HG02884 (cell line): ENCODE data around the gene ATN1.

Experiments
- ATAC-seq: cut with Tn5 transposase; IDR thresholded peaks from one replicate; pipeline ENCODE4 v1.9.1; 2021; ENCODE audit warnings: mild to moderate bottlenecking, moderate library complexity; ENCODE audit not compliant: unreplicated experiment

The ATN1 gene

DNA sequence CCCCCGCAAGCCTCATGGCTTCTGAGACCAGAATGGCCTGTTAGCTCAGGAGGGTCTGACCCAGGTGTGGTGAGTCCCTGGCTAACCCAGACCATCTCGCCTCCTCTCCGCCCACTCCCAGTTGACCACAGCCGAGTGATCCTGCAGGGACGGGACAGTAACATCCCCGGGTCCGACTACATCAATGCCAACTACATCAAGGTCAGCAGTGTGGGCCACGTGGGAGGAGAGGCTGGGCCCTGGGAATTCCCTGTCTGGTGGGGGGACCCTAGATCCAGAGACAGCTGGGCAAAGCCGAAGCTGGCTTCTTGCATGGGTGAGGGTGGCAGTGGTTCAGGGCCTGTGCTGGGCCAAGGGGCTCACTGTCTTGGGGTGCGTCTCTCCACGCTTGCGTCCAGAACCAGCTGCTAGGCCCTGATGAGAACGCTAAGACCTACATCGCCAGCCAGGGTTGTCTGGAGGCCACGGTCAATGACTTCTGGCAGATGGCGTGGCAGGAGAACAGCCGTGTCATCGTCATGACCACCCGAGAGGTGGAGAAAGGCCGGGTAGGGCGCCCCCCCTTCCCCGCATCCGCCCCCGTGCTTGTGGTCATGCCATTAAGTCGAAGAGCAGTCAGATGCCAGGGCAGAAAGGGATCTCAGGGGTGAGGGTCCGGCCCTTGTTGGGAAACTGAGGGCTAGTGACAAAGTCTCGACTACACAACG lies 28.4 kb downstream of the ATN1 start:
- ATAC-seq, result no peak

DNA sequence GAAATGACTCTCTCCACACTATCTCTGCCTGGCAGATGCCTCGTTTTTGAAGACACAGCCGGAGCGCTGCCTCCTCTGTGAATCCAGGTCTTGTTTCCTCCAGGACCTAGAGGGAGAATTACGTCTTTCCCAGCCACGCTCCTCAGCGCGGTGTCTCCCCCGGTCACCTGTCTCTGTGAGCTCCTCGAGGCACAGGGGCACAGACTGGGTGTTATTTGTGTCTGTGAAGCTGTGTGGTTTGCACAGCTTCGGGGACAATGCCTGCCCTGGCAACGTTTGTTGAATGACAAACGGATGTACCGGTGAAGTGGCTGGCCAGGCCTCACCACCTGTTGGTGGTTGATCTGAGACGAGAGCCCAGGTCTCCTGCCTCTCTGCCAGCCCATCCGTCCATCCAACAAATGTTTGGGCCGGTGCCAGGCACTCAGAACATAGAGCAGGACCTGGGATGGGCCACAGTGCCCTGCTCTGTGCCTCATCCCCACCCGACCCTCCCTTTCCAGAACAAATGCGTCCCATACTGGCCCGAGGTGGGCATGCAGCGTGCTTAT lies 29.5 kb downstream of the ATN1 start:
- no peak for ATAC-seq

DNA sequence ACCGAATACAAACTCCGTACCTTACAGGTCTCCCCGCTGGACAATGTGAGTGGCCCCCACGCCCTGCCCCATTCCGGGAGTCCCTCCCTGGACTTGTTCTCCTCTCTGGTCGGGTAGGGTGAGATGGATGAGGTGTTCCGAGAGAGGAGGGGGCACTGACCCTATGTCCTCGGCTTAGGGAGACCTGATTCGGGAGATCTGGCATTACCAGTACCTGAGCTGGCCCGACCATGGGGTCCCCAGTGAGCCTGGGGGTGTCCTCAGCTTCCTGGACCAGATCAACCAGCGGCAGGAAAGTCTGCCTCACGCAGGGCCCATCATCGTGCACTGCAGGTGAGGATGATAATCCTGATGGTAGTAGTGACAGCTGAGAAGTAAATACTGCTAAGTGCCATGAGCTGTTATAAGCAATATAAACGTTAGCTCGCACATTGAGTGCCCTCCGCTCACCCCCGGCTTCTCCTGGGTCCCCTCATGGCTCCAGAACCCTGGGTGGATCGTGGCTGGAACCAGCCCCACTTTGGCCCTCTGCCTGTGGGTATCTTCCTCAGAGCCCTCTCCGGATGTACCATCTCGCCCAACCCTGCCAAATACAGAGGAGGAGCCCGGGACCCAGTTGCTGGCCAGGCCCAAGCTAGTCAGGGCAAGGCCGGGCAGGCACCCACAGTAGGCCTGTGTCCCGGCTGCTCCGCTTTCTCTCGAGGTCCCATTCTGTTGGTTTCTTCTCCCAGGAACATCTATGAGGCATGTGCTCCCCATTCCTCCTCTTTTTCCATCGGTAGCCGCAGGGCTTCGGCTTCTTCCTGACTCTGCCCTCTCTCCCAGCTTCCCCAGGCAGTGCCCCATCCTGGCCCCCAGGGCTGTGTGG lies 30.2 kb downstream of the ATN1 start:
- no peak for ATAC-seq

DNA sequence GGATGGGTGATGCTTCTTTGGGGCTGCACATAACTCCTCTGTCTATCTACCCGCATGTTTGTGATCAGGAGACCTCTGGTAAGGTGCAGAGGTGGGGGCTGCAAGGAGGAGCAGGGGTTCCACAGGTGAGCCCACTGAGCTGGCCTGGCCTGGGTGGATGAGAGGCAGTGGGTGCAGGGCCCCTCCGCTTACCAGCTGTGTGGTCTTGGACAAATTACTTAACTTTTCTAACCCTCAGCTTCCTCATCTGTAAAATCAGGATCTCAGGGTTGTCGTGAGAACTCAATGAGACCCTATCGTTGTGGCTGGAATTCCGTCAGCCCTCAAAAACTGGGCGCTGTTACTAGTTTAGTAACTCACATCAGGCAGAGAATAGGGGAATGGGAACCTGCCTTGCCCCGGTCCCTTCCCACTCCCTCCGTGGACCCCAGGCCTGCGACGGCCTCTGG lies 30.9 kb downstream of the ATN1 start:
- ATAC-seq, result no peak

DNA sequence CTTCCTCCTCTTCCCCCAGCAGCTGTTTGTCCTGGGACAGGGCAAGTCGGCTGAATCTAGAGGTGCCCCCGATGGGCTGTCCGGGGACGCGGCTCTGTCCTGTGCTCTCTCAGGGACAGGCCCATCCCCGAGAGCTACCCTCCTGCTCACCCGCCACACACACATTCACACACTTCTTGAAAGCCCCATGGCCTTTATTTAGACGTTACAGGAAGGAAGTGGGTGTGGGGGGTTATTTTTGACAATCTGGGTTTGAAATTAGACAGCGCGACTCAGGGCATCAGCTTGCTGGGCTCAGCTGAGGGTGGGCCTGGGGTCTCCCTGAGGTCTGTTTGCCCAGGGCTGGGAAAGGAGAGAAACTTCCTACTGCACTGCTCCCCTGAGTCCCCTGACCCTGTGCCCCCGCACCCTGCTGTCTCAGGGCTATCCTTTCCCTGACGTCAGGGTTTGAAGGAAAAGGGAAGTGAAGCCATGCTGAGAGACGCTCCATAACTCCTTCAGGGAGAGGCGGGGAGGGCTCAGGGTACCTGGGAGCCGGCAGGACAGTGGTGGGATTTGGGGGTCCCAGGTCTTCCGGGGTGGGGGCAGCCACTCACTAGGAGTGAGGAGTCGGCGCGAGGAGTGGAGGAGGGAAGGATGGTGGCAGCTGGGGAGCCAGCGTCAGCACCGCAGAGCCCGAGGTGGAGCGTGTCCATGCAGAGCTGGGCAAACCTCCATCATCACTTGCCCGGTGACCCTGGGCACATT lies 31.5 kb downstream of the ATN1 start:
- ATAC-seq, result peak; percentile 51

DNA sequence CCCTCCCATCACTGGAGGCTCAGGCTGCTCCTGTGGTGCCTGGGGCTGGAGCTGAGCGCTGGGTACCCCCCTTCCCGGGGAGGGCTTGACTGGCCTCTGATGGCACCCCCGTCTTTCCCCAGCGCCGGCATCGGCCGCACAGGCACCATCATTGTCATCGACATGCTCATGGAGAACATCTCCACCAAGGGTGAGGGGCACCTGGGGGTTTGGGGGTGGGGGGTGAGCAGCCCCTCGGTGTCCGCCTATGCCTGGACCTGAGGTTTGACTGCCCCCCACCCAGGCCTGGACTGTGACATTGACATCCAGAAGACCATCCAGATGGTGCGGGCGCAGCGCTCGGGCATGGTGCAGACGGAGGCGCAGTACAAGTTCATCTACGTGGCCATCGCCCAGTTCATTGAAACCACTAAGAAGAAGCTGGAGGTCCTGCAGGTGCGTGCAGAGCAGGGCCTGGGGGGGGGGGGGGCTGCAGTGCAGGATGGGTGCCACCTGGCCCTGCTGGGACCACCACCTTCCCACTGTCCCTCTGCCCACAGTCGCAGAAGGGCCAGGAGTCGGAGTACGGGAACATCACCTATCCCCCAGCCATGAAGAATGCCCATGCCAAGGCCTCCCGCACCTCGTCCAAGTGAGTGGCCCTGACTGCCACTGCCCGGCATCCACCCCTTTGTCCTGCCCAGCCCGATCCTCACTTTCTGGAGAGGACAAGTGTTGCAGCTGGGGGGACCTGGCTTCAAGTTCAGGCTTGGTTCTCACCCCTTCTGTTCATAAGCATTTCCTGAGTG lies 32.2 kb downstream of the ATN1 start:
- ATAC-seq, result no peak

DNA sequence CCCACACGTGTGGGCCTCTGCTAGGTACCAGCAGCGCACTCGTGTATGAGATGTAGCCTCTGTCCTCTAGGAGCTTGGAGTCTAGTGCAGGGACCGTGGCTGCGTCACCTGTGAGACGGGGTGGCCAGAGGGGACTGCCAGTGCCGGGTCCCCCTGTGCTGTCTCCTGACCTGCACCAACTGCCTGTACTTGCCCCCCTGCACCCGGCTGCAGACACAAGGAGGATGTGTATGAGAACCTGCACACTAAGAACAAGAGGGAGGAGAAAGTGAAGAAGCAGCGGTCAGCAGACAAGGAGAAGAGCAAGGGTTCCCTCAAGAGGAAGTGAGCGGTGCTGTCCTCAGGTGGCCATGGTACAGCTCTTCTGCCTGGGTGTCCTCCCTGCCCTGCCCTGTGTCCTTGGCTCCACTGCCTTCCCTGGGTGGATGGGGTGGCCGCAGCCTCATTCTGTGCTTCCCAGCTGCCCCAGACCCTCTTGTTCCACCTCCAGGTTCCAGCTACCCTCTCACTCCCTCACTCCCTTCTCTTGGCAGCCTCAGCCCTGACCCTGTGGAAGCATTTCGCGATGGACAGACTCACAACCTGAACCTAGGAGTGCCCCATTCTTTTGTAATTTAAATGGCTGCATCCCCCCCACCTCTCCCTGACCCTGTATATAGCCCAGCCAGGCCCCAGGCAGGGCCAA lies 33.0 kb downstream of the ATN1 start:
- no peak for ATAC-seq

DNA sequence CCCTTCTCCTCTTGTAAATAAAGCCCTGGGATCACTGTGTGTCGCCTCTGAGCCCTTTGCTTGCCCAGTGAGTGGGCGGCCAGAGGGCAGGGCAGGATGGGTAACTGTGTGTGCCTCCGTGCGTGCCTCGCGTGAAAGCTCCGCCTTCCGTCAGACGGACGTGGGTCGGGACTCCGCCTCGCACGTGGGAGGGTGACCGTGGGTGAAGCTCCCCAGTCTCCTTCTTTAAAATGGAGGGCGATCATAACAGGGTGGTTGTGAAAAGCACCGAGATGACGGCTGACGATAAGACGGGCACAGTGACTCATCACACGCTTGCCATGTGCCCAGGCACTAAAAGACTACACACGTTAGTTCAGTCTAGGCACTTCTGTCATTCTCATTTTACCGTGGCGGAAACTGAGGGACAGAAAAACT lies 33.5 kb downstream of the ATN1 start:
- no peak for ATAC-seq

DNA sequence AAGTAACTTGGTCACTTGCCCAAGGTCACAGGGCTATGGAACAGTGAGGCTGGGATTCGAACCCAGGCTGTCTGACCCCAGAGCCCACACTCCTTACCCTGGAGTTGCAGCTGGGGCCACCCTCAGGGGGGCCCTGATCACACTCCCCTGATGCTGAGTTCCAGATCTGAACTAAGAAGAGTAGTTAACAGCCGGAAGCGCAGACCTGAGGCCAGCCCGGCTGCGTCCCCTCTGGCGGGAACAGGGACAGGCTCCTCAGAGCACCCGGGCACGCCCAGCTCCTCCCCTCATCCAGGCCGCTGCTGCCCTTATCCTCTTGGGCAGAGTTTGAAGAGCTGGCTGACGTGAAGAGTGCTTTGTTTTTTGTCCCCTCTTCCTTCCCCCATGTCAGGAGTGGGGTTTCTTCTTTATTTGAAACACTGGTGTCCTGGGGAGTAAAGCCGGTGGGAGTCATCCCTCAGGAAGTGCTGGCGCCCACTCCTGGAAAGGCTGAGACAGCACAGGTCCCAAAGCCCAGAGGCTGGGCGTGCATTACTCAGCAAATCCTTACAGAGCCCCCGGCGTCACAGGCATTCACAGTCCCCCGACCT lies 34.0 kb downstream of the ATN1 start:
- no peak for ATAC-seq

DNA sequence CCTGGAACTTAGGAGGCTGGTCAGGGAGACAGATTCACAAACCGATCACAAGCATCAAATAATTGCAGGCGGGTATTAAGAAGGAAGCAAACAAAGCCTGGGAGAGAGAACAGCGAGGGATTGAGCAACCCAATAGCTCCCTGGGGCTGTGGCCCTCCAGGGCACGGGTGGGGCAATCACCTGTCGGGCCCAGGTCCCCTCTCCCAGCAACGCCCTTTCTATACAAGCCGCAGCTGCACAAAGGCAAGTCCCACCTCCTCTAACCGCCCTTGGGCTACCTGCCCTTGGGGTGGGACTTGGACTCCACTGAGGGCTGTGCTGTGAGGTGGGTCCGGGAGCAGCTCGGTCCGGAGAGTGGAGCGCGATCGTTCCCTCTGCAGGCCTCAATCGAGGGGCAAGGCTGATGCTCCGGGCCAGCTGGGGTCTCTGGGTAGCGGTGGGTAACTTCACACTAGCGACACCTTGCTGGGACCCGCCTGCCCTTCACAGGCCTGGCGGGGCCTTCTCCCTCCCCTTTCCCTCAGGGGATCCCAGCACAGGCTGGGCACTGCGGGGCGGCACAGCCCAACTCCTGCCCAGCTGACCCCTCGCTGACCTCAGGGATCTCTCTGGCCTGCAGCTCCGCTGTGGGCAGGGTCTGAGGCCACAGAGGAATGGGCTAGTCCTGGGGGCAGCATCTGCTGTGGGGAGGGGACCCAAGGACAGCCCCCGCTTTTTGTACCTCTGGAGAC lies 34.7 kb downstream of the ATN1 start:
- no peak for ATAC-seq

DNA sequence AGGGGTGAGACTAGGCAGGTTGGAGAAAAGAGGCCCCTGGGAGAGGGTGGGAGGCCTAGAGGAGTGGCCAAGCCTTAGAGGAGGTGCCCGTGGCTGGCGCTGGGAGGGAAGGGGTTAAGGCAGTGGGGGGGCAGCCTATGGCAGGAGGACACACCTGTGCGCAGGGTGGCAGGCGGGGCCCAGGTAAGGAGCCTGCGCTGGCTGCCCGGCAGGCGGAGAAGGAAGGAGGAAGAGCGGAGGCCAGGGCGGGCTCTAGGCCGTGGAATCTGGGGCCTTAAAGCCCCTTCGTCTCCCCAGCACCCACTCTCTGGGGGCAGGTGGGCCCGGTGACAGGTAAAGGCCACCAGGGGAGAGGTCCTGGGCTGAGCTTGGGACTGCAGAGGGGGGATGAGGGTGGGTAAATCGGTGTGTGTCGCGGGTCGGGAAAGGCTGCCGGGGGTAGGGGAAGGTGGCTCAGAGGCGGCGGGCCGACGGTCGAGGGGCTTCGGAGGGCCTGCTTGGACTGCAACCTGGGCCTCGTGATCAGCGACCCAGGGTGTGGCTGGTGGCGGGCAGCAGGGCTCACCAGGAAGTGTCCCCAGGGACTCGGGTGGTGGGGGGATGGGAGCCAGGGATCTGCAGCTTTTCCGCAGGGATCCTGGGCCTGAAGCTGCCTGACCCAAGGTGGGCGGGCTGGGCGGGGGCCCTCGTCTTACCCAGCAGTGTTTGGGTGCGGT lies 35.4 kb downstream of the ATN1 start:
- no peak for ATAC-seq

DNA sequence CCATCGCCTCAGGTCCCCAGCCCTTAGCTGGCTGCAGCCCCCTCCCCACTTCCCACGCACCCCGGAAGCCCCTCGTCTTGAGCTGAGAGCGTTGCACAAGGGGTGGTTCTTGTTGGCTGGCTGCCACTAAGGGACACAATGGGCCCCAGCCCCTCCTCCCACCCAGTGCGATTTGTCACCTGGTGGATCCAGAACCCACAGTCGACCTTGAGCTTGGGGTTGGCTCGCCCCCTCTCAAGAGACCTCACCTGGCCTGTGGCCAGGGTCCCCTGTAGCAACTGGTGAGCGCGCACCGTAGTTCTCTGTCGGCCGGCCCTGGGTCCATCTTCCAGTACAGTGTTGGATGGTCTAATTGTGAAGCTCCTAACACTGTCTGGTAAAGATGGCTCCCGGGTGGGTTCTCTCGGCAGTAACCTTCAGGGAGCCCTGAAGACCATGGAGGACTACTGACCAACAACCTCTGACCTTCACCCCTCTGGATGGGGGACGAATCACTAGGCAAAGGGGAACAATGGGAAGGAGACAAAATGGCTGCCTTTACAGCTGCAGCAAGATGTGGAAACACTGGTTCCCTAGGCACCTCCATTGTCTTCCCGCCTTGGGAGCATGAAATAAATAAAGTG lies 36.1 kb downstream of the ATN1 start:
- ATAC-seq, result no peak

DNA sequence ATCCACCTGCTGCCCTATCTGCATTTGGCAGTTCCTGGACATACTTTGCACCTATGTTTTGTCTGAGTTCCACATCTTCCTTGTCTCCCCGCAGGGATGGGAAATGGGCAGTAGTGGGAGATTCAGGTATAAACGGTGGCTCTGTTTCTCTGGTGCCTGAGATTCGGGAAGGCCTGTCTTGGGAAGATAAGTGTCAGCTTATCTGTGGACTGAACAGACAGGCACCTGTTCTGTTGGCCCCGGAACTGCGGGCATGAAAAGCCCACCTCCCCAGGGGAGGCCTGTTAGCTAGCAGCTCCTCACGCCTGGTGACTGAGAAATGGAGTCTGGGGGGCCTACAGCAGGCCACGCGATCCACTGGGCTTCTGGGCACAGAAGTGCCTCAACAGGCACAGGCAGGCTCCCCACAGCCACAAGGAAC lies 36.9 kb downstream of the ATN1 start:
- ATAC-seq, result no peak

DNA sequence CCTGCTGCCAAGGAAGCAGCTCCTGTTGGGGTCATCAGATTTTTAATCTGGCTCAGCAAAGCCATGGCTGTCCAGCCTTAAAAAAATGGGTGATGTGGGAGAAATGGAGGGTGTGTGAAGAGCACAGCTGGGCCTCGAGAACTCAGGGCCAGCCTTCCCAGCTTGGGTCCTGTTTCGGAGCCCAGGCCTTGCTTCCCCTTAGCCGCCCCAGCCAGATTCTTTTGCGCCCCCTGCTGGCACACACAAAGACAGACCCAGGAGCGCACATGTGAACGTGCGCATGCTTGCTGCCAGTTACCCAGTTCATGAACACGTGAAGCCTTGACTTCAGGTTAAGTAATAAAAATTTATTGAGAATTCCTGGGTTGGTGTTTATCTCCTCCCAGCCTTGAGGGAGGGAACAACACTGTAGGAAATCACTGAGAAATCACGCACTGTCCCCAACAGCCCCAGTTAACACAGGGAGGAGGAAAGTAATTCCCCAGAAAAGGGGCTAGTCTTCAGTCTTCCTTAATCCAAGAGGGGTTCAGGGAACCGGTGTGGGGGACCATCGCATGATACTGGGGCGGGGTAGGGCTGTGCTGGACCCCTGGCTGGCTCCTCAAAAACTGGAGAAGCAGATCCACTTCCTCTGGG lies 37.4 kb downstream of the ATN1 start:
- ATAC-seq, result no peak

DNA sequence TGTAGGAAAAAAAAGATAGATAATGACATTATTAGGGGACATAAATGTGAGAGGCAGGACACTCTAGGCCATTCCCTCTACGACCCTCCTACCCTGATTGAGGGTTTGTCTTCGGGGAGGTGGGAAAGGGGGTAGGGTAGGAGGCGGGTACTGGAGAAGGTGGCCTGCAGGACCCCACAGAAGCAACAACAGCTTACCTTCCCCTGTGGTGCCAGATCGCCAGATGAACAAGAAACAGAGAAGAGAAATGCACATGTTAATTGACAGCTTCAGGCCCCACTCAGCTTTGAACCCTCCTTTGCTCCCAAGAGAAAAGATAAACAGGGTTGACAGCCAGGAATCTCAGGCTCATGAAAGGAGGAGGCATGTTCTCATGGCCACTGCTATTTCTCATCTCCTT lies 38.0 kb downstream of the ATN1 start:
- no peak for ATAC-seq

DNA sequence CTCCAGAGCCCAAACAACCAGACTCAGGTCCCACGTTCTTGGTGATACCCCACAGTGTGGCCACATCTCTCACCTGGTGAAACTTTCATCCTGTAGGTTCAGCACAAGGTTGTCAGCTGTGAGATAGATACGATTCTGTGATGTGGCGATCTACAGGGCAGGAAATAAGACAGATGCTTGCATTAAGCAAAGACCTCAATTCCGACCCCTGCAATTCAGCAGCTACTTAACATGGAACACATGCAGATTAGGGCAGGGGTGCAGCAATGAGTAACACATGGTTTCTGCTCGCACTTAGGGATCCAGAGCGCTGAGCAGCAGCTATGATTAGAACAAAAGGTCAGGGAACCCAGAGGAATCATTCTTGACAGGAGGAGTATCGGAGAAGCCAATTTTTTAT lies 38.6 kb downstream of the ATN1 start:
- no peak for ATAC-seq

DNA sequence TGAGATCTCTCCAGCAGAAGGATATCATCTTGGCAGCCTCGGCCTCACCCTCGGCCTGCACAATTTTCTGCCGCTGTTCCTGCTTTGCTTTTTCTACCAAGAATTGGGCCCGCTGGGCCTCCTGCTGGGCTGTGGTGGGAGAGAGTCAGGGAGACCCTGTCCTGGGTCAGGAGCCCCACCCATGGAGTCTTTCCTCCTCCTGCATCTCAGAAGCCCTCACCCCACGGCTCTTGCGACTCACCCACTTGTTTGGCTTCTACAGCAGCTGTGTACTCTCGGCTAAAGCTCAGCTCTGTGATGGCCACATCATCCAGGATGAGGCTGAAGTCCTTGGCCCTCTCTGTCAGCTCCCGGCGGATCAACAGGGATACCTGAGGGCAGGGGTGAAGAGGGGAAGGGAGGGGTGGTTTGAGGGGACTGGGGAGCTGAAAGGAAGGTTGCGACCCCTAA lies 39.9 kb downstream of the ATN1 start:
- ATAC-seq, result no peak
